HEK293 (cell line): Measurements from ENCODE around the gene MRPL36.

Experiments used
- CTCF ChIA-PET: fragments of 350-600 bp; formaldehyde crosslinking; extraction: SDS; loops from one replicate; lab custom pipeline; 2021; ENCODE audit warnings: antibody characterized with exemption; lab: Yijun Ruan, JAX
- POLR2A ChIA-PET: fragments of 300-600 bp; formaldehyde crosslinking; extraction: SDS; loops from one replicate; lab custom pipeline; 2020; ENCODE audit warnings: antibody characterized with exemption, inconsistent platforms; lab: Yijun Ruan, JAX
- H3K27ac ChIP-seq: fragments of 200-500 bp; sonication (Bioruptor generic); 2 replicates; pipeline ENCODE4 v1.5.1; 2014; ENCODE audit warnings: low read depth, low read length, control low read depth, inconsistent platforms; ENCODE audit errors: extremely low read depth
- H3K36me3 ChIP-seq, 2 experiments: fragments of 200-500 bp in 1 of 2; sonication (Bioruptor generic) in 1 of 2; 1 replicate in 1 of 2; 2 replicates in 1 of 2; pipeline ENCODE4 v1.5.1; 2014 to 2017; ENCODE audit warnings: inconsistent platforms in 2 of 2, low read length in 2 of 2; ENCODE audit not compliant: control insufficient read depth in 2 of 2, insufficient read depth in 1 of 2
- H3K4me1 ChIP-seq: fragments of 200-500 bp; sonication (Bioruptor generic); 2 replicates; pipeline ENCODE4 v1.5.1; 2014; ENCODE audit warnings: mild to moderate bottlenecking, low read length, inconsistent platforms; ENCODE audit not compliant: control insufficient read depth, insufficient read depth
- H3K4me3 ChIP-seq: 2 replicates; pipeline ENCODE4 v1.5.1; 2011; ENCODE audit warnings: low read depth, mild to moderate bottlenecking, control low read depth, low read length, moderate library complexity
- H3K9me3 ChIP-seq: fragments of 200-500 bp; sonication (Bioruptor generic); 2 replicates; pipeline ENCODE4 v1.5.1; 2014; ENCODE audit warnings: low read depth, low read length, inconsistent platforms; ENCODE audit not compliant: control insufficient read depth, insufficient read depth
- GLIS2 ChIP-seq: fragments of 450-650 bp; formaldehyde crosslinking; IDR thresholded peaks from 2 replicates; pipeline ENCODE4 v1.5.1; 2016; ENCODE audit warnings: missing biosample characterization, missing genetic modification characterization
- KLF1 ChIP-seq: fragments of 450-650 bp; formaldehyde crosslinking; IDR thresholded peaks from 2 replicates; pipeline ENCODE4 v1.5.1; 2016; ENCODE audit warnings: missing biosample characterization, missing genetic modification characterization
- PBX3 ChIP-seq: sonication (generic); formaldehyde crosslinking; IDR thresholded peaks from 2 replicates; pipeline ENCODE4 v1.8.1; 2022; ENCODE audit warnings: mild to moderate bottlenecking, moderate library complexity, missing genetic modification reagents
- TCF7L2 ChIP-seq: IDR thresholded peaks from 2 replicates; pipeline ENCODE4 v1.6.1; 2011; ENCODE audit warnings: low read depth, mild to moderate bottlenecking, inconsistent platforms, low read length, moderate library complexity, borderline replicate concordance
- ZFP41 ChIP-seq: fragments of 450-650 bp; formaldehyde crosslinking; IDR thresholded peaks from 2 replicates; pipeline ENCODE4 v1.5.1; 2016; ENCODE audit warnings: missing biosample characterization, missing genetic modification characterization, borderline replicate concordance
- ZIC2 ChIP-seq: fragments of 450-650 bp; formaldehyde crosslinking; IDR thresholded peaks from 2 replicates; pipeline ENCODE4 v1.5.1; 2016; ENCODE audit warnings: missing biosample characterization, missing genetic modification characterization
- ZNF354C ChIP-seq: fragments of 450-650 bp; formaldehyde crosslinking; IDR thresholded peaks from 2 replicates; pipeline ENCODE4 v1.5.1; 2016; ENCODE audit warnings: missing biosample characterization, missing genetic modification characterization, low read depth, borderline replicate concordance
- ZNF555 ChIP-seq: fragments of 450-650 bp; formaldehyde crosslinking; conservative IDR thresholded peaks from 2 replicates; pipeline ENCODE4 v1.5.1; 2017; ENCODE audit warnings: missing biosample characterization, mild to moderate bottlenecking, missing genetic modification characterization, inconsistent platforms
- ZNF596 ChIP-seq: fragments of 450-650 bp; IDR thresholded peaks from 2 replicates; pipeline ENCODE4 v1.5.0; 2018; ENCODE audit warnings: missing biosample characterization, mild to moderate bottlenecking, missing genetic modification characterization, moderate library complexity
- ZNF654 ChIP-seq: fragments of 450-650 bp; formaldehyde crosslinking; IDR thresholded peaks from 2 replicates; pipeline ENCODE4 v1.5.1; 2016; ENCODE audit warnings: low read depth, missing biosample characterization, missing genetic modification characterization
- ZSCAN5A ChIP-seq: fragments of 450-650 bp; formaldehyde crosslinking; IDR thresholded peaks from 2 replicates; pipeline ENCODE4 v1.5.1; 2016; ENCODE audit warnings: missing biosample characterization, missing genetic modification characterization
- TF ChIP-seq, protein P1 (sequence below): fragments of 450-650 bp; formaldehyde crosslinking; IDR thresholded peaks from 2 replicates; pipeline ENCODE4 v1.5.1; 2017; ENCODE audit warnings: missing biosample characterization, missing genetic modification characterization
- TF ChIP-seq, protein P2 (sequence below): fragments of 450-650 bp; formaldehyde crosslinking; IDR thresholded peaks from 2 replicates; pipeline ENCODE4 v1.5.1; 2016; ENCODE audit warnings: missing biosample characterization, missing genetic modification characterization
- TF ChIP-seq, protein P3 (sequence below): fragments of 450-650 bp; formaldehyde crosslinking; IDR thresholded peaks from 2 replicates; pipeline ENCODE4 v1.5.1; 2016; ENCODE audit warnings: missing biosample characterization, missing genetic modification characterization

The MRPL36 gene

DNA sequence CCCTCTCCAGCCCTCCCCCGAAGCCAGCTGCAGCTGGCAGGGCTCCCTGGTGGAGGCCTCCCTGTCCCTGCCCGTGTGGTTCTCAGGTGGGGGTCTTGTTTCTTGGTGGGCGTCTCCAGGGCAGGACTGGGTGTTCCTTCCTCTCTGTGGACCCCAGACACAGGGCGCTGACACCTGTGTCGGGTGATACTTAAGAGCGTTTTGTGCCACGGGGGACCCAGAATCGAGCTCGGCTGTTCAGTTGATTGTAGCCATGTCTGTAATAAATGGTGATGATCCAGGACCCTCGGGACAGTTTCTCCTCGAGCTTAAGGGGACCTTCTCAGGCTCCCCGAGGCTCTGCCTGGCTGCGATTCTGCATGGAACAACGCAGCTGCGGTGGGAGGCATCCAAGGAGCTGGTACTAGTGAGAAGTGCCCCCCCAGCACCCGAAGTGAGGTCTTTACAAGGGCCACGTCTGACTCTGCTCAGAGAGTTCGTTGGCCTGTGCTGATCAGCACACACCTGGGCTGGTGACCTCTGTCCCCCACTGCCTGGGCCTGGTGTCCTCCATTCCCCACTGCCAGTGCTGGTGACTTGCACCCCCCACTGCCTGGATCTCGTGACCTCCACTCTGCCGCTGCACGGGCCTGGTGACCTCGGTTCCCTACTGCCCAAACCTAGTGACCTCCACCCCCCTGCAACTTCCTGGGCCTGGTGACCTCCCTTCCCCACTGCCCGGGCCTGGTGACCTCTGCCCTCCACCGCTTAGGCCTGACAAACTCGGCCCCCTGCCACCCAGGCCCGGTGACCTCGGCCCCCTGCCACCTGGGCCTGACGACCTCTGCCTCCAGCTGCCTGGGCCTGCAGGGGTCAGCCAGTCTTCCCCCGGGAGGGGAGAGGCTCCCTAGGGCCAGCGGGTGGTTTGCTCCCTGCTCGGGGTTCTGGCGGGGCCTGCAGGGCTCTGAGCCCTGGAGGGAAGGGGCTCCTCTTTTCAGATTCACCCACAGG lies 37.5 kb upstream of the MRPL36 start:
- Histone ChIP-seq H3K4me3 (no peak overlapping the region), H3K4me1 (peaks cover 4% of the 10 kb centered on the region; the same call in 1 of the 2 replicates), H3K27ac (no peak overlapping the region), H3K9me3 (no peaks in the 10 kb centered on the region), H3K36me3 (no peaks in the 10 kb centered on the region)
- TF ChIP-seq, protein P1, sequence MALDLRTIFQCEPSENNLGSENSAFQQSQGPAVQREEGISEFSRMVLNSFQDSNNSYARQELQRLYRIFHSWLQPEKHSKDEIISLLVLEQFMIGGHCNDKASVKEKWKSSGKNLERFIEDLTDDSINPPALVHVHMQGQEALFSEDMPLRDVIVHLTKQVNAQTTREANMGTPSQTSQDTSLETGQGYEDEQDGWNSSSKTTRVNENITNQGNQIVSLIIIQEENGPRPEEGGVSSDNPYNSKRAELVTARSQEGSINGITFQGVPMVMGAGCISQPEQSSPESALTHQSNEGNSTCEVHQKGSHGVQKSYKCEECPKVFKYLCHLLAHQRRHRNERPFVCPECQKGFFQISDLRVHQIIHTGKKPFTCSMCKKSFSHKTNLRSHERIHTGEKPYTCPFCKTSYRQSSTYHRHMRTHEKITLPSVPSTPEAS (tag by site-specific recombination) = no peak
- TF ChIP-seq, protein P2, sequence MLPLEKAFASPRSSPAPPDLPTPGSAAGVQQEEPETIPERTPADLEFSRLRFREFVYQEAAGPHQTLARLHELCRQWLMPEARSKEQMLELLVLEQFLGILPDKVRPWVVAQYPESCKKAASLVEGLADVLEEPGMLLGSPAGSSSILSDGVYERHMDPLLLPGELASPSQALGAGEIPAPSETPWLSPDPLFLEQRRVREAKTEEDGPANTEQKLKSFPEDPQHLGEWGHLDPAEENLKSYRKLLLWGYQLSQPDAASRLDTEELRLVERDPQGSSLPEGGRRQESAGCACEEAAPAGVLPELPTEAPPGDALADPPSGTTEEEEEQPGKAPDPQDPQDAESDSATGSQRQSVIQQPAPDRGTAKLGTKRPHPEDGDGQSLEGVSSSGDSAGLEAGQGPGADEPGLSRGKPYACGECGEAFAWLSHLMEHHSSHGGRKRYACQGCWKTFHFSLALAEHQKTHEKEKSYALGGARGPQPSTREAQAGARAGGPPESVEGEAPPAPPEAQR (tag by site-specific recombination) = no peak
- TF ChIP-seq ZIC2 (tag by site-specific recombination) (peak; percentile 43), ZNF654 (tag by site-specific recombination) (no peak), GLIS2 (0 out of 2 replicates have a peak, but pooled peaks have one; percentile 10)
- CTCF ChIA-PET = no interaction called here
- POLR2A ChIA-PET = no interaction called here

- Histone ChIP-seq H3K27ac (no peak overlapping the region), H3K4me1 (no peaks in the 10 kb centered on the region), H3K9me3 (no peaks in the 10 kb centered on the region), H3K4me3 (no peak overlapping the region), H3K36me3 (no peaks in the 10 kb centered on the region)
- TF ChIP-seq, protein P3, sequence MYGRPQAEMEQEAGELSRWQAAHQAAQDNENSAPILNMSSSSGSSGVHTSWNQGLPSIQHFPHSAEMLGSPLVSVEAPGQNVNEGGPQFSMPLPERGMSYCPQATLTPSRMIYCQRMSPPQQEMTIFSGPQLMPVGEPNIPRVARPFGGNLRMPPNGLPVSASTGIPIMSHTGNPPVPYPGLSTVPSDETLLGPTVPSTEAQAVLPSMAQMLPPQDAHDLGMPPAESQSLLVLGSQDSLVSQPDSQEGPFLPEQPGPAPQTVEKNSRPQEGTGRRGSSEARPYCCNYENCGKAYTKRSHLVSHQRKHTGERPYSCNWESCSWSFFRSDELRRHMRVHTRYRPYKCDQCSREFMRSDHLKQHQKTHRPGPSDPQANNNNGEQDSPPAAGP = no peak
- no peak for TF ChIP-seq ZNF596 (tag by site-specific recombination)
- TF ChIP-seq ZFP41 = no peak
- TF ChIP-seq PBX3 (CRISPR knock-in tag) = no peak
- TF ChIP-seq KLF1 = no peak
- TF ChIP-seq TCF7L2 = no peak
- TF ChIP-seq ZSCAN5A (tag by site-specific recombination) = no peak
- TF ChIP-seq ZNF354C = no peak
- TF ChIP-seq ZNF555 = no peak
- ChIA-PET CTCF (no interaction called here), POLR2A (no interaction called here)
Observed at GRCh38 chr5:1836176-1836890, 36.7 kb upstream of the MRPL36 start.
